ENCODE results near the gene MTMR12.

MTMR12 gene, protein sequence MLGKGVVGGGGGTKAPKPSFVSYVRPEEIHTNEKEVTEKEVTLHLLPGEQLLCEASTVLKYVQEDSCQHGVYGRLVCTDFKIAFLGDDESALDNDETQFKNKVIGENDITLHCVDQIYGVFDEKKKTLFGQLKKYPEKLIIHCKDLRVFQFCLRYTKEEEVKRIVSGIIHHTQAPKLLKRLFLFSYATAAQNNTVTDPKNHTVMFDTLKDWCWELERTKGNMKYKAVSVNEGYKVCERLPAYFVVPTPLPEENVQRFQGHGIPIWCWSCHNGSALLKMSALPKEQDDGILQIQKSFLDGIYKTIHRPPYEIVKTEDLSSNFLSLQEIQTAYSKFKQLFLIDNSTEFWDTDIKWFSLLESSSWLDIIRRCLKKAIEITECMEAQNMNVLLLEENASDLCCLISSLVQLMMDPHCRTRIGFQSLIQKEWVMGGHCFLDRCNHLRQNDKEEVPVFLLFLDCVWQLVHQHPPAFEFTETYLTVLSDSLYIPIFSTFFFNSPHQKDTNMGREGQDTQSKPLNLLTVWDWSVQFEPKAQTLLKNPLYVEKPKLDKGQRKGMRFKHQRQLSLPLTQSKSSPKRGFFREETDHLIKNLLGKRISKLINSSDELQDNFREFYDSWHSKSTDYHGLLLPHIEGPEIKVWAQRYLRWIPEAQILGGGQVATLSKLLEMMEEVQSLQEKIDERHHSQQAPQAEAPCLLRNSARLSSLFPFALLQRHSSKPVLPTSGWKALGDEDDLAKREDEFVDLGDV

GRCh38 chr5:32312595-32313332, at the start of gene MTMR12:
TSS of gene MTMR12 (minus strand) at chr5:32312939. CDS start at chr5:32312838, 101 bp downstream.
- TF ChIP-seq TOX (CRISPR knock-in tag; IDR thresholded peaks at IDR 0.05; ENCODE audit: borderline replicate concordance), result no peak
- TF ChIP-seq OSR1 (CRISPR knock-in tag; IDR thresholded peaks at IDR 0.05), result no peak
- TF ChIP-seq TCF4 (CRISPR knock-in tag; IDR thresholded peaks at IDR 0.05; ENCODE audit: borderline replicate concordance), result no peak
- no peak for TF ChIP-seq BACH2 (CRISPR knock-in tag; IDR thresholded peaks at IDR 0.05; ENCODE audit: borderline replicate concordance)
- no peak for TF ChIP-seq PPARA (CRISPR knock-in tag; IDR thresholded peaks at IDR 0.05; ENCODE audit: borderline replicate concordance)
- no peak for TF ChIP-seq POU6F1 (CRISPR knock-in tag; IDR thresholded peaks at IDR 0.05; ENCODE audit: borderline replicate concordance, low read depth)
- TF ChIP-seq ZFP3 (CRISPR knock-in tag; IDR thresholded peaks at IDR 0.05), result no peak
- TF ChIP-seq SNAI2 (CRISPR knock-in tag; IDR thresholded peaks at IDR 0.05), result no peak
- ATAC-seq, result peak; percentile 98

GRCh38 chr5:32362527-32362926, 49.8 kb upstream of the MTMR12 start:
- no peak for ATAC-seq
- TF ChIP-seq ZNF70 (CRISPR knock-in tag; IDR thresholded peaks at IDR 0.05) (no peak), CREB5 (CRISPR knock-in tag; IDR thresholded peaks at IDR 0.05; ENCODE audit: low read depth) (no peak), SNAI2 (CRISPR knock-in tag; IDR thresholded peaks at IDR 0.05) (no peak), BACH2 (CRISPR knock-in tag; IDR thresholded peaks at IDR 0.05; ENCODE audit: borderline replicate concordance) (no peak)

- TF ChIP-seq GLIS3 (CRISPR knock-in tag; IDR thresholded peaks at IDR 0.05), result no peak
- no peak for TF ChIP-seq ZFP30 (CRISPR knock-in tag; IDR thresholded peaks at IDR 0.05)
- TF ChIP-seq ZNF70 (CRISPR knock-in tag; IDR thresholded peaks at IDR 0.05), result no peak
- no peak for TF ChIP-seq ZNF565 (CRISPR knock-in tag; conservative IDR thresholded peaks at IDR 0.05; ENCODE audit: low read depth)
- TF ChIP-seq PATZ1 (CRISPR knock-in tag; IDR thresholded peaks at IDR 0.05; ENCODE audit: borderline replicate concordance), result no peak
- TF ChIP-seq RARB (CRISPR knock-in tag; IDR thresholded peaks at IDR 0.05), result no peak
- TF ChIP-seq CSDC2 (CRISPR knock-in tag; IDR thresholded peaks at IDR 0.05), result no peak
- no peak for TF ChIP-seq ISL1 (CRISPR knock-in tag; IDR thresholded peaks at IDR 0.05)
- no peak for TF ChIP-seq CREB5 (CRISPR knock-in tag; IDR thresholded peaks at IDR 0.05; ENCODE audit: low read depth)
- no peak for TF ChIP-seq ZFP3 (CRISPR knock-in tag; IDR thresholded peaks at IDR 0.05)
- no peak for TF ChIP-seq SNAI2 (CRISPR knock-in tag; IDR thresholded peaks at IDR 0.05)
- no peak for TF ChIP-seq TOX (CRISPR knock-in tag; IDR thresholded peaks at IDR 0.05; ENCODE audit: borderline replicate concordance)
- no peak for TF ChIP-seq TSHZ2 (CRISPR knock-in tag; IDR thresholded peaks at IDR 0.05)
- no peak for ATAC-seq
Observed at GRCh38 chr5:32360906-32361305, 48.2 kb upstream of the MTMR12 start.

All from SK-N-SH treated with all-trans-retinoic acid at 6 μM for 48 hours (cell line).